ENCODE data around the gene TESMIN. TPM values are rescaled to one million over a fixed set of nuclear protein-coding genes. Genes with fewer than 3 reads are reported as not detected.

The TESMIN gene
- polyA plus RNA-seq, 3 donors, result 1.9 to 2.6 (median 2.5) TPM

- Histone ChIP-seq H3K4me2 (replicated peaks; ENCODE audit: extremely low read depth, low read length, poor library complexity, severe bottlenecking) (no peak overlapping the region), H3K36me3 (replicated peaks in 1 of 2; ENCODE audit: control insufficient read depth in 1 of 2, insufficient read depth in 2 of 2, low read length in 2 of 2) (no peaks in the 10 kb centered on the region), H2AFZ (ENCODE audit: insufficient read depth, low read depth, low read length, poor library complexity, severe bottlenecking) (no peak overlapping the region), H3K27ac (ENCODE audit: low read depth in 1 of 2, low read length in 2 of 2) (no peak overlapping the region), H3K79me2 (ENCODE audit: insufficient read depth, low read length) (no peaks in the 10 kb centered on the region), H3K4me1 (ENCODE audit: control insufficient read depth in 1 of 2, insufficient read depth in 2 of 2, low read length in 2 of 2) (peaks cover 6 to 8% of the 10 kb centered on the region in 2 donors), H3K27me3 (ENCODE audit: control insufficient read depth in 2 of 2, insufficient read depth in 2 of 2, low read length in 2 of 2) (no peaks in the 10 kb centered on the region), H3K4me3 (replicated peaks in 1 of 3; ENCODE audit: low read depth in 2 of 3, low read length in 3 of 3) (no peak overlapping the region), H3K9me3 (replicated peaks in 1 of 2; ENCODE audit: control insufficient read depth in 1 of 2, insufficient read depth in 1 of 2, low read length in 2 of 2) (no peaks in the 10 kb centered on the region), H3K9ac (ENCODE audit: insufficient read depth, low read length, poor library complexity, severe bottlenecking) (no peak overlapping the region), H4K20me1 (ENCODE audit: insufficient read depth, low read length) (no peaks in the 10 kb centered on the region)
- Mint-ChIP-seq H3K36me3 (peaks cover 7 to 8% of the 10 kb centered on the region in 2 donors), H3K4me1 (peaks cover 11% of the 10 kb centered on the region), H3K4me3 (no peak overlapping the region), H3K9me3 (no peaks in the 10 kb centered on the region), H3K27me3 (ENCODE audit: low read depth in 3 of 3) (peaks cover 0 to 5% (median 4%) of the 10 kb centered on the region in 3 donors), H3K27ac (no peak overlapping the region)
- no peak for TF ChIP-seq CTCF (IDR thresholded peaks at IDR 0.05)
- intact Hi-C loops (cut with micrococcal nuclease), result no loop called here
- WGBS (ENCODE audit: insufficient coverage), result no CpG with 5 or more reads among the region's 7 CpGs
- no peak for DNase-seq
Measured at GRCh38 chr11:68707527-68707926, 43.8 kb downstream of the TESMIN start.

- Mint-ChIP-seq H3K4me1 (peaks cover 11% of the 10 kb centered on the region), H3K27ac (peak overlapping the region in 1 of 7 donors; percentile 63), H3K27me3 (ENCODE audit: low read depth in 3 of 3) (peaks cover 2 to 7% (median 5%) of the 10 kb centered on the region in 3 donors), H3K36me3 (peaks cover 2 to 4% of the 10 kb centered on the region in 2 donors), H3K9me3 (peaks cover 0 to 3% (median 2%) of the 10 kb centered on the region in 7 donors), H3K4me3 (no peak overlapping the region)
- Histone ChIP-seq H3K4me2 (replicated peaks; ENCODE audit: extremely low read depth, low read length, poor library complexity, severe bottlenecking) (no peak overlapping the region), H3K27ac (ENCODE audit: low read depth in 1 of 2, low read length in 2 of 2) (no peak overlapping the region), H3K79me2 (ENCODE audit: insufficient read depth, low read length) (no peaks in the 10 kb centered on the region), H3K36me3 (replicated peaks in 1 of 2; ENCODE audit: control insufficient read depth in 1 of 2, insufficient read depth in 2 of 2, low read length in 2 of 2) (no peaks in the 10 kb centered on the region), H3K9ac (ENCODE audit: insufficient read depth, low read length, poor library complexity, severe bottlenecking) (no peak overlapping the region), H4K20me1 (ENCODE audit: insufficient read depth, low read length) (no peaks in the 10 kb centered on the region), H3K9me3 (replicated peaks in 1 of 2; ENCODE audit: control insufficient read depth in 1 of 2, insufficient read depth in 1 of 2, low read length in 2 of 2) (no peaks in the 10 kb centered on the region), H2AFZ (ENCODE audit: insufficient read depth, low read depth, low read length, poor library complexity, severe bottlenecking) (no peak overlapping the region), H3K27me3 (ENCODE audit: control insufficient read depth in 2 of 2, insufficient read depth in 2 of 2, low read length in 2 of 2) (no peaks in the 10 kb centered on the region), H3K4me3 (replicated peaks in 1 of 3; ENCODE audit: low read depth in 2 of 3, low read length in 3 of 3) (no peak overlapping the region), H3K4me1 (ENCODE audit: control insufficient read depth in 1 of 2, insufficient read depth in 2 of 2, low read length in 2 of 2) (peaks cover 6 to 8% of the 10 kb centered on the region in 2 donors)
- intact Hi-C loops (cut with micrococcal nuclease), result no loop called here
- no peak for DNase-seq
- no peak for TF ChIP-seq CTCF (IDR thresholded peaks at IDR 0.05)
- 93% methylated on average over 14 of the region's 16 CpGs for WGBS (ENCODE audit: insufficient coverage)
Measured at GRCh38 chr11:68704887-68705286, 46.4 kb downstream of the TESMIN start.

Measured in CD14-positive monocyte (primary cell).